NCI-H2196 treated with DMSO at 0.1 percent for 48 hours (cell line): ENCODE measurements around the gene ORC3.
A peak's percentile ranks its signal among the peaks of the same experiment; 100 is the strongest.

ENCODE experiments used
- DNase-seq: peaks from one replicate; lab custom pipeline; 2025; ENCODE audit not compliant: unreplicated experiment; lab: John Stamatoyannopoulos, UW

ORC3 gene

DNA sequence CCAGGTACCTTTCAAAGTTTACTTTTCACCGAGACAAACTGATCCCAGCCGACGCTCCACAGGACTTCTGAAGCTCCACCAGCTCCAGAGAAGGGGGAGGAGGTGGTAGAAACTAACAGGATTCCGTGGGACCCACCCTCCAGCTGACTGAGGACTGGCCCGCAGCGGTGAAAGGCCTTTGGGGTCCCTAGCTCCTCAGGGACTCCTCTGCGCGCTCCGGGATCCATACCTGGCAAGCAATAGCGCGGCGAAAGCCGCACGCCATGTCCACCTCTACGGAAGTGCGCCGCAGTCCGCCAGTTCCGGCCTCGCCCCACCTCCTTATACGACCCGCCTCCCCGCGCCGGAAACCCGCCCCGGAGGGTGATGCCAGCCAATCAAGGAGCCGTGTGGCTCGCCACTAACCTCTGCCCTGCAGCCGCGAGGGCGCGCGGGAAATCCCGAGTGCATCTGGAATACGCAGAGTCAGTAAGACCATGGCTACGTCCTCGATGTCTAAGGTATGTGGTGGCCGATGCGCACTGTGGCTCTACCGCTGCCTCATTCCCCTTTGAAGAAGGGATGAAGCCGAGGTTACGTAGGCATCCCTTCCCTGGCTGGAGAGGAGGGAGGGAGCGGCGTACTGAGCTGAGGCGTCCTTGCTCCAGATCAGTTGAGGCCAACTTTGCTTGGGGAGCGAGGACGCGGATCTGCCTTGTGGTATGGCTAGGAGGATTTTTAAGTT is at the start of gene ORC3, which contains the start of gene RARS2:
TSS of gene ORC3 (plus strand) at position 443 of the 724 bp plus-strand sequence. CDS start at position 477, 34 bp downstream.
TSS of gene RARS2 (minus strand) at position 295 of the 724 bp plus-strand sequence. CDS start at position 265, 30 bp downstream.
- peak; percentile 89 for DNase-seq

- DNase-seq, result no peak
Observed at GRCh38 chr6:87540539-87540938, 49.4 kb upstream of the ORC3 start.

DNA sequence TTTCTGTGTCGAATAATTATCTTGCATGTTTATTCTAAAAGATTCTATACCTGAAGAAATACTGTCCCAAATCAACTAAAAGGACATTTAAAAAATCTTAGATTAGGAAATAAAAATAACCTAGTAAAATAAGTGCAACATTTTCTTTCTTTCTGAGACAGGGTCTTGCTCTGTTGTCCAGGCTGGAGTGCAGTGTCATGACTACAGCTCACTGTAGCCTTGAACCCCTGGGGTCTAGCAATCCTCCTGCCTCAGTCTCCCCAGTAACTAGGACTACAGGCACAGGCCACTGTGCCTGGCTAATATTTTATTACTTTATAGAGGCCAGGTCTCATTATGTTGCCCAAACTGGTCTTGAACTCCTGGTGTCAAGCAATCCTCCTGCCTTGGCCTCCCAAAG is 48.9 kb upstream of the ORC3 start:
- DNase-seq, result no peak

- DNase-seq, result no peak
Observed at GRCh38 chr6:87541744-87542143, 48.2 kb upstream of the ORC3 start.

DNA sequence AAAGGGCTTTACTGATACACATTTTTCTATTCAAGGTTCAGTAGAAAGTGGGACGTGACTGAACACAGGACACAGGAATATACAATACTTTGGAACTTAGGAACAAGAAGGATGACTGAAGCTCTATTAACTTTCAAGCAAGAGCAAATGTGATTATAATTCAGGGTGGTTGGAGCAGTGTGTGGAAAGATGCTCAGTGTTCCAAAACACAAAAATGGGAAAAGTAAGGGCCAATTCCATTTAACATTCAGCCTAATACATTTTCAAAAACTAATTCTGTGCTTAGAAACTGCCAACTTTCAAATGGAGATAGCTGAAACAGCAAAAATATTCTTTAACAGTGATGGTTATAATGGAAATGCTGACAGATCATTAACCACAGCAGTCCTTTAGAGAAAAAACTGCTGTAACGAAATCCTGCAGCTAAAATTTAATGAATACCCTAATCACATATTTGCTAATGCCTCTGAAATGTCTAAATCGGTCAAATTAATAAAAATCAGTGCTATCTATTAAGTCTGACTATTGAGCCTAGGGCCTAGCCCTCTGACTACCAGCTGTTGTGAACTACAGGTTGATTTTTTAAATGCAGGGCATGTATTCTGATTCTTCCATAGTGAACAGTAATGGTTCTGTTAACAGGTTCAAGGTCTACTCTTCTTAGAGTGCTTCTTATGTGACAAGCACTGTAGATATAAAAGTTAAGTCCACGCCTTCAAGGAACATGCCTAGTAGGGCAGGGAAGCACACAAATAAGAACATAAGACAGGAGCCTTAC is 46.0 kb upstream of the ORC3 start:
- DNase-seq, result no peak

- no peak for DNase-seq
Observed at GRCh38 chr6:87544474-87544735, 45.5 kb upstream of the ORC3 start.

- DNase-seq, result no peak
Observed at GRCh38 chr6:87551799-87552198, 38.1 kb upstream of the ORC3 start.

- DNase-seq, result no peak
Observed at GRCh38 chr6:87553159-87553765, 36.7 kb upstream of the ORC3 start.

DNA sequence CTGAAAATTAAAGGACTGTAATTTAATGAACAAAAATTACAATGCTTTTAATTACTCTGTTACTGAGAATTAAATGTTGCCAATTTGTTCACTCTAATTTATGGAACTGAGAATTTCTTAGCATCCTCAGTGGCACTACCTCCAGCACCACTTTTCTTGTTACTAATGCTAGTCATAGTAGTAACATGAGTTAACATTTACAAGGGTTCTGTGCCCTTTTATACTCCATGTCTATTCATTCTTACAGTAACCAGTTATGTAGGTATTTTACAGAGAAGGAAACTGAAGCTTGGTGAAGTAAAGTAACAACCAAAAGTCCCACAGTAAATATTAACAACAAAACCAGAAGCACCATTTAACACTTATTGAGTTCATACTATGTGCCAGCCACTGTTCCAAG is 34.4 kb upstream of the ORC3 start:
- DNase-seq, result no peak

DNA sequence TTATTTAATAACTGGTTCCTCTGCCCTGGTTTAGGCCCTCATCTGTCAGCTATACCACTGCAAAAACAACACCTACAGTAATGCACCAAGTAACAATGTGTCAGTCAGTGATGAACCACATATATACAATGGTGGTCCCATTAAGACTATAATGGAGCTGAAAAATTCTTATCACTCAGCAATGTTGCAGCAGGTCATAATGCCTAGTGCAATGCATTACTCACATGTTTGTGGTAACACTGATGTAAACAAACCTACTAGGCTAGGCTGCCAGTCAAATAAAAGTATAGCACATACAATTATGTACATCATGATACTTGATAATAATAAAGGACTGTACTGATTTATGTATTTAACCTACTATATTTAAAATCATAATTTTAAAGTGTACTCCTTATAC is 31.5 kb upstream of the ORC3 start:
- no peak for DNase-seq

GRCh38 chr6:87561017-87561416 is 28.9 kb upstream of the ORC3 start:
- DNase-seq, result no peak

GRCh38 chr6:87572021-87572420 is 17.9 kb upstream of the ORC3 start:
- no peak for DNase-seq

DNA sequence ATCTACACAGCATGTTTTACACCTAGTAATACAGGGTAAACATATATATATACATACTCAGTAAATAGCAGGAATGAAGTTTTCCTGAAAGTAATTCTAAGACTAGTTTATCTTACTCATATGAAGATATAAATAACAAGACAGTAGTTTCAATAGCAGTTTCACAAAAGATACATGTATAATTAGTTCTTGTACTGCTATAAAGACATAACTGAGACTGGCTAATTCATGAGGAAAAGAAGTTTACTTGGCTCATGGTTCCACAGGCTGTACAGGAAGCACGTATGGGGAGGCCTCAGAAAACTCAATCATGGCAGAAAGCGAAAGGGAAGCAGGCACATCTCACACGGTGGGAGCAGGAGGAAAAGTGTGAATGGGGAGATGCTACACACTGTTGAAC is 17.1 kb upstream of the ORC3 start:
- no peak for DNase-seq

- DNase-seq, result no peak
Observed at GRCh38 chr6:87573307-87574024, 16.5 kb upstream of the ORC3 start.

DNA sequence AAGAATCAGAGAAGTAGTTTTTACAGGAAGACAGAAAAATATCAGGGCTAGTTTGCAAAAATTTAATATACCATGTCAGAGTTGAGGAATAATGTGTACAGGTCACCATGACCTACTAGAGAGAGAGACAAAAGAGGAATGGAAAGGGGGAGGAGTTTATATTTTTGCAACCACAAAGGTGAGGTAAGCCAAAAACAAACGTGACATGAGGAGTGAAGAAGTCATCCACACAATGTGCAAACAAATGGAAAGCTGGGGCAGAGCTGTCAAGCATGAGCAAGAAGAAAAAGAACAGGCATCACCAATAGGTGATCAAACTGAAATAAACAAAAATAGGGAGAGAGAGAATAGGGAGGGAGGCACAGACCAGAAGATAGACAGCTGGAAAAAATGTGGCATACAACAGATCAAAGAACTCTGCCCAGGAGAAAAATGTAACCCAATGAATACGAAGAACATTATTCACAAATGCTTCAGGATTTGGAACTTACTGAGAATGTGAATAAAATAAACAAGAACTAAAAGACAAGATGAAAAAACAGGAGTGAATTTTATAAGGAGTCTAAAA is 15.6 kb upstream of the ORC3 start:
- peak; percentile 19 for DNase-seq

DNA sequence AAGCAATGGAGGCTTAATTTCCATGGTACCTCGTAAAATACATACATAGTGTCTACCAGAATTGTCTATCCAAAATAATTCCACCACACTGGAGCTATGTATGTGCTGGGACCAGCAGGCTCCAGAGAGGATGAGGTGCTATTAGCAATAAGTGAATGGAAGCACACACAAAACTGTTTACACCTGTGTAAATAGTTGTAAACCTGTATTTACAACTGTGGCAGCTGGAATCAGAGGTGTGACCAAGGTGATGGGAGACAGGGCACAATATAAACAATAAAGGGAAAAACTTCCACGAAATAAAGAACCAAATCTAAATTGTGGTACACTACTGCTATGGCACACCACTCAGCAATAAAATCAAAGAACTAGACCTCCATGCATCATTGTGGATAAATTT is 14.5 kb upstream of the ORC3 start:
- no peak for DNase-seq

DNA sequence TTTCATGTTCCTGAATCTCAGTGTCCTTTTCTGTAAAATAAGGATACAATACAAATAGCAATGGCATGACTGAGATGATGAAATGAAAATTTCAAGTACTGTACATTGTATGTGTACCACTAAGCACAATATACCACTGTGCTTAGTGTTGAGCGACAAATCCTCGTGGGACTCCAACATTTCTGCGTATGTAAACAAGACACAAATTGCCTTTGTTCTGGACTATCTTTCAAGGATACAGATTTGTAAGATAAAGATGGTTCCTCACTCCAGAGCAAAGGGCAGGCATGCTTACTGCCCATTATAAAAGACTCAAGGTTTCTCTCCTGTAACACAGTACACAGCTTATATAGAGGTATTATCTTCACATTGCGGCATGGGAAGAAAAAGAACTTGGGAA is 6.1 kb upstream of the ORC3 start:
- DNase-seq, result no peak

GRCh38 chr6:87586371-87587077 is 3.4 kb upstream of the ORC3 start:
- DNase-seq, result no peak

- no peak for DNase-seq
Observed at GRCh38 chr6:87588756-87589407, 1.1 kb upstream of the ORC3 start.

GRCh38 chr6:87590417-87590880 is 514 bp downstream of the ORC3 start:
- no peak for DNase-seq
